ENCODE data around the gene SEC62.

Gene SEC62

DNA sequence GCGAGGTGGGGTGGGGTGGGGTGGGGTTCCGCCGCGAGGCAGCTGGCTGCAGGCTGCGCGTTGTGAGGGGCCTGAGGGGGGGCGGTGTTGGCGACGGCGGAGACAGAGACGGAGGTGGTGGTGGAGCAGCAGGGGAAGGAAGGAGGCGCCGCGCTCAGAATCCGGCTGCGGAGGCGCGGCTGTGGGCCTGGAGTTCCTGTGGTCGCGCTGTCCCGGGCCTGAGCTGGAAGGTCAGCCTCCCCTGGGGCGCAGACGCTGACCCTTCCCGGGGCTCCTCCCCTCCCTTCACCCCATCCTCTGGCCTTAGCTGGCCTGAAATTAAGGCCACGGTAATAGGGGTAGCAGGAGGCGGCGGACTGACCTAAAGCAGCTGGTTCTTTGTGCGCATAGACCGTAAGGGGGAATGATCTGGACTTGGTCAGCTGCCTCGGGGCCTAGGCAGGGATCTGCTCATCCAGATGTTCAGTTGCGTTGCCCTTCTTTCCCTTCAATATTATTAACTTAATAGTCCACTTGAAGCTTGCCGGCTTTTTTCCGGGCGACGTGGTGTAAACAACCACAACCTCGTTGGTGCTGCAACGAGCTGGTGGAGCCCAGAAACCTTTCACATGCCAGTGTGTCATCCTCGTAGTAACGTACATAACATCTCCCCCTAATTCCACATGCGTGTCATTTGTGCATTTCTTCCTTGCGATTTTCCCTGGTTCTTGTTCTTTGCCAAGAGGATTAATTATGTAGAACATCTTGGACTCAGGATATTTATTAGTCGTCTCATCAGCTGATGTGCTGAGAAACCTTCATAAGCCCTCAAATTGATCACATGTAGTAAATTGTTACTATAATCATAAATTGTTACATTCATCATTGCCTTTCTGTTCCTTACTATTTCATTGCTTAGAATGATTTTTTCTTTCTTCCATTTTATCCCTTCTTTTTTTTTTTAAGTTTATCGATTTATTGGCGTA, 626 bp downstream of the SEC62 start:
- peak; percentile 53 for DNase-seq (ENCODE audit: low spot score)

DNA sequence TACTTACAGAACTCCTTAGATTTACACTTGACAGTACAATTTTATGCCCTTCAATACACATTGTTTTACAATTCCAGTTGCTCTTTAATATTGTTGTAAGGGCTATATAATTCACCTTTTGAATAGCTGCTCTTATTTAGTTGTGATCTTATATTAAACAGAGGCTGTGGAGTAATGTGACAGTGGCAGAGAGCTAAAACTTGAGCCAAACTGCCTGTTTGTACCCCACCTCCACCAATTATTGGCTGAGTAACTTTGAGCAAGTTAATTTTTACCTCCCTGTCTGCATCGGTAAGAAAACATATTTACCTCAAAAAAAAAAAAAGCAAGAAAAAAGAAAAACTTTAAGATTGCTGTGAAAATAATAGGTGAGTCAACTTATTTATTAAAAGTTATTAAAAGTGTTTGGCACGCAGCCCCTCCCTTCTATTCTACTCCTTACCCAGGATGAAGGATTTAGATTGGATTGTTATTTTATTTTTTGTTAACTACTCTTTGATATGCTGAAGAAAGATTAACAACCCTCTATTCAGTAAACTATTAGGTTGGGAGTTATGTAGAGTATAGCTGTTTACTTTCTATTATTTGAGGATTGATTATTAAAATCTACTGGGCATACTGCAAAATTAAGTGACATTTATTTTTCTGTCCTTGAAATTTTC, 1.7 kb downstream of the SEC62 start:
- DNase-seq (ENCODE audit: low spot score), result no peak

DNA sequence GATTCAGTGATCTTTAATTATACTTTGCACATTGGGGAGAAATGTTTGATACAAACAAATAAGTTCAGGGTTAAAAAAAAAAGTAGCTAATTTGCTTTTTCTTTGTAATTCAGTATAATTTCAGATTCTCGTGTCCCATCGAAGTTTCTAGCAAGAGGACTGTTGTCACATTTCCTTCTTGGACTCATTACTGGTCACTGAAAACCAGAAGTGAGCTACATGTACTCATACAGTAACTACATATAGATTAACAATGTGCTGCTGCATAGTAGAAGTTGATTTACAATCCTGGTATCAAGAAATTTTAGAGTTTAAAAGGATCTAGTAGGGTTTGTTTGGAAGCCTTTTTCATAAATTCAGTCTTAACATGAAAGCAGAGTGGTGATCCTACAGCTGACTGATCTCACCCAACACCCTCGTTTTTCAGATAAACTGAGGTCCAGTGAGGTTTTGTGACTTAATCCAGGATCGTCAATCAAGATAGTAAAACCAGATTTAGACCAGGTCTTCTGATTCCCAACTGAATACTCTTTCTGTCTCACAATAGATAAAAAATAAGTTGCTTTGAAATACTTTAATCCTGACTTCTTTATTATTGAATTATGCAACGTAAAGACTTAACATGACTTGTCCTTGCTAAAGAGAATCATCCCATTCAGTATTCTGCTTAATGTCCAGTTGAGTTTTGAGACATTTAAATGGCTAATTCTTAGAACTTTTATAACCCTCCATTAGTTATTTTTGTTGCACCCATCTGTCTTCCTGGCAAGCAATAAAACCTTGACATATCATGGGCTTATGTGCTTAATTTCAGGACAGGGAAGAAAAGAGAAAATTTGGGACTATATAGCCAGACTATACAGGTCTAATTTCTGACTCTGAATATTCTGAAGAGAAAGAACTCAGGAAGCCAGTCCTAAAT, 2.8 kb downstream of the SEC62 start:
- DNase-seq (ENCODE audit: low spot score), result no peak

DNA sequence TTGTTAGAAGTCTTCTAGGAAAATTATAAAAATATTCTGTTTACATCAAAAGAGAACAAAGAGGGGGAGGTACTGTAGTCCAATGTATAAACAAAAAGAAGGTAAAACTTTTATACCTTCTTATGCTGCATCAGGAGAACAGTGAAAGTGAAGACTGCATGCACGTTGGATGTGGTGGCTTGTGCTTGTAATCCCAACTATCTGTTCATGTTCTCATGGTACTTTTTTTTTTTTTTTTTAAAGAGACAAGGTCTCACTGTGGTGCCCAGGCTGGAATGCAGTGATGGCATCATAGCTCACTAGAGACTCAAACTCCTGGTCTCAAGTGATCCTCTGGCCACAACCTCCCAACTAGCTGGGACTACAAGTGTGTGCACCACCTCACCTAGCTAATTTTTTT, 4.2 kb downstream of the SEC62 start:
- DNase-seq (ENCODE audit: low spot score), result no peak

DNA sequence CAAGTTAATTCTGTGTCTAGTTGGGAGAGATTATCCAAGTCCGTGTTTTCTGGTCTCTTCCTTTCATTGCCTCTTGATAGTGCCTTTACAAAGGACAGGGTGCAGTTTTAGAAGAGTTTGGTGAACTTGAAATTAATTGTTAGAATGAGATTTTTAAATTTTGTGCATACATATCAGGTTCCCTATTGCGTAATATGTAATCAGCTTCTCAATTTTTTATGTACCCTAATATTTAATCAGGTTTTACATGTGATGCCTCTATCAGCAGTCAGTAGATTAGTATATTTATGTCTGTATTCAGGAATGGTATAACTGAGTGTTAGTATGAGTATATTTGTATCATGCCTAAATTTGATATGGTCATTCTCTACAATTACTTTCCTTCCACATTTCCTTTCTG, 4.9 kb downstream of the SEC62 start:
- DNase-seq (ENCODE audit: low spot score), result no peak

DNA sequence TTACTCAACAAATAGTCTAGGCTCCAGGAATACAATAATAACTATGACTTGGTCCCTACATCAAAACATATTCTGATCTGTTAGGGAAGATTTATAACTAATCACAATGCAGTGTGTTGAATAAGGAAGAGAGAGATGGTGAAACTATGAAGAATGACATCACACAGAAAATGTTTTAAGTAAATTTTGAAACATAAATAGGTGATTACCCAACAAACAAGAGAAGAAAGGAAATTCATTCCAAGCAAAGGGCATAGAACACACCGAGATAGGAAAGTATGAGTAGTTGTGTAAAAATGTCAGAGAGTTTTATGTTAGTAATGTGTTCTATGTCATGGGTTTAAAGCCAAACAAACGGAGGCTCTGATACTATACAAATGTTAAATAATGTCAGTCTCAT, 13.4 kb downstream of the SEC62 start:
- no peak for DNase-seq (ENCODE audit: low spot score)

DNA sequence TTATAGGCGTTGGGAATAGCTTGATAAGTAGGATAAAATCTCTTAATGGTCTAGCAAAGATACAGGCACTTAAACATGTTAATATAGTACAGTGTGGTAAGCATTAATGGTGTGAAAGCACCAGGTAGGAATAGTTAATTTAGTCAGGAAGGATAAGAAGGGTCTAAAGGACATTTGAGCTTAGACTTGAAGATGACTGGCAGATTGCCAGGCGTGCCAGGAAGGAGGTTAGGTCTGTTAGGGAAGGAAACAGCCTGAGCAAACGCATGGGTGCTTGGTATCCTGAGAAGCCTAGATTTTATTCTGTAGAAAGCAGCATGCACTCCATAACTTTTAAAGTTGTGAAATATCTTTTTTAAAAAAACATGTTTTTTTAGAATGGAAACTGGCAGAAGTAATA, 17.7 kb downstream of the SEC62 start:
- DNase-seq (ENCODE audit: low spot score), result no peak

DNA sequence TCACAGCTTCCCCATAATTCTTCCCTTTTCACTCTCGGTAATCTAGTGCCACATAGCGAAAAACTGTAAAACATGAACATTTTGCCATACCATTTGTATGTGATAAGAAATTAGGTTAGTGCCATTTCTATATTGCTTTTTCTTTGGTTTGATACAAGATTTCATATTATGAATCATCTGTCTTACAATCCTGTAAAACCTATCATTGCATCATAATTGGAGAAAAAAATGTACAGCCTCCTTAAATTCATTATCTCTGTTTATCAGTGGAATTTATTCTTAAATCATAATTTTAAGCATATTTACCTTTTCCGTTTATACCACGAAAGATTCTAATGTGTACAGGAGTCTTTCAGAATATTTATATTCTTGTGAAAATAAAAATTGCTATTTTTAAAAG, 23.8 kb downstream of the SEC62 start:
- DNase-seq (ENCODE audit: low spot score), result no peak

DNA sequence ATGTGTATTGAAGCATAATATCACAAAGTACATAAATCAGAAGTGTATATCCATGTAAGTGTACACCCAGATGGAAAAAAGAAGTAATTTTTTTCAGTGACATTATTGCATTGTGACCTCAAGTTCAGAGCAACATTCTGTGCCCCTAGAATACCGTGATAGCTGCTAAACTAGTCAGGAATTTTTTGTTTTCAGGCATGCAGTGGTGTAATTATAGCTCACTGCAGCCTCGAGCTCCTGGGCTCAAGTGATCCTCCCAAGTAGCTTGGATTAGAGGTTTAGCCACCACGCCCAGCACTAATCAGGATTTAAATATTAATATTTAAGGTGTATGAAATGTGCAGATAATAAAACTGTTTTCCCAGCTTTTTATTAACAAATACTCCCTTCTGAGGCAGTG, 25.5 kb downstream of the SEC62 start:
- no peak for DNase-seq (ENCODE audit: low spot score)

DNA sequence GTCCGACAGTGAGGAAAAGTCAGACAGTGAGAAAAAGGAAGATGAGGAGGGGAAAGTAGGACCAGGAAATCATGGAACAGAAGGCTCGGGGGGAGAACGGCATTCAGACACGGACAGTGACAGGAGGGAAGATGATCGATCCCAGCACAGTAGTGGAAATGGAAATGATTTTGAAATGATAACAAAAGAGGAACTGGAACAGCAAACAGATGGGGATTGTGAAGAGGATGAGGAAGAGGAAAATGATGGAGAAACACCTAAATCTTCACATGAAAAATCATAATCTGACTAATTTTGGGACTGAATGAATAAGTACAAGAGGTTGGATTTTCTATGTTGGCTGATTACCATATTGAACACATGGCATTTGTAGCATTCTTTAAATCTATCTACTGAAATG, 26.2 kb downstream of the SEC62 start:
- no peak for DNase-seq (ENCODE audit: low spot score)

DNA sequence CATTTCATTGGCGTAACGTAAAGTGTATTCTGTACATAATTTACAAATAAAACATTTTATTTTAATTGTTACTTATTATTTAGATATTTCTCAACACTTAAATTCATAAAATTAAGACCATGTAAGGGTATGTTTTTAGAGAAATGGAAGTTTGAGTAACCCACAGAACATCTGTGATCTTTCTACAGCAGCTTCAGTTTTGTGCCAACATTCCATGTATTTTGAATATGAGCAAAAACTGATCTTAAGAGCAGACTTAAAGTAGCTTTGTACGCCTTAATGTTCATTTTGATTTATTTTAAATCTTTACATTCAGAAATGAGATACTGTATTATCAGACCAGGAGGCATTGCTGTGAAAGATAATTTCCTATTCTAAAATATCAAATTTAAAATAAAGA, 27.2 kb downstream of the SEC62 start:
- DNase-seq (ENCODE audit: low spot score), result no peak

DNA sequence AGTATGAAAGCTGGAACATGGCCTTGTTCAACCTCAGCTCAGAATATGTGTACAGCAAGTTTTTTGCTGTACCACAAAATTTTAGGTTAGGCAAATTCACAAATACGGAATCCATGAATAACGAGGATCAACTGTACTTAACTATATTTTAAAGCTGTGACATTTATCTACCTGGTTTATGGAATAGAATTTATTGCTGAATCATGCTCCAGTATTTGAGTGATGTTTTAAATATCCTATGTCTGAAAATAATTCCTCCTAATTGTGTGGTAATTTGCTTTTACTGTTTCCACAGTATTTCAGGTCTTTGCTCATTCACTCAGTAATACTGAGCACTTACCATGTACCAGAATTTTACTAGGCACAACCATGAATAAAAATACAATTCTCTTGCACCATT, 29.5 kb downstream of the SEC62 start:
- DNase-seq (ENCODE audit: low spot score), result no peak

DNA sequence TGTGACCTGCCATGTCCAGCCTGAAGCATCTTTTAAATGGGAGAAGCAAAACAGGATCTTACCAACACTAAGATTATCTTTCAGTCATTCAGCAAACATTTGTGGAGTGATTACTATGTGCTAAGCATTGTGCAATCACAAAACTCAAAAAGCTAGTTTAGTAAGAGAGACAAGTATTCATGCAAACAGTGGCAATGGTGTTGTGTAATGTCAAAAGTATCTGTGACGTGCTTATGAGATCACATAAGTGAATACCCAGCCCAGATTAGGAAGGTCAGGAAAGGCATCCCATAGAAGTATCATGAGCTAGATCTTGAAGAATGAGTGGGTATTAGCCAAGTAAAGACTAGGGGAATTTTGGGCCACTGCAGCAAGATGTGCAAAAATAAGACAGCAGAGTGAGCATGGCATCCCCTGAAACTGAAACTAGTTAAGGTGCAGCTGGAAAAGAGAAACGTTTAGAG, 32.1 kb downstream of the SEC62 start:
- DNase-seq (ENCODE audit: low spot score), result no peak

DNA sequence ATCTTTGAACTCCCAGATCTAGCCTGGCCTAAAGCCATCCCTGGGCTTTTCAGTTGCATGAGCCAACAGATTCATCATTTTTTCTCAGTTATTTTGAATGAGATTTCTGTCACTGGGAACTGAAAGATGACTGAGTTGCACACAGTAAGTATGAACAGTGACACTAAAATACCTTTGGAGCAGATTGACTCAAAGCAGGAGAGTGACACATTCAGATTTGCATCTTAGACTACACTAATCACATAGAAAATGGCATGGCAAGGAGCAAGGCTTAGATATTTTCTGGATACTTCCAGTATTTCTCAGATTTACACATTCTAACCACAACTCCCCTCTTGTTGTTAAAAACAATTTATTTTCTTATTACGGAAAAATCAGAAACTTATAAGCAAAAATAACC, 32.8 kb downstream of the SEC62 start:
- DNase-seq (ENCODE audit: low spot score), result no peak

DNA sequence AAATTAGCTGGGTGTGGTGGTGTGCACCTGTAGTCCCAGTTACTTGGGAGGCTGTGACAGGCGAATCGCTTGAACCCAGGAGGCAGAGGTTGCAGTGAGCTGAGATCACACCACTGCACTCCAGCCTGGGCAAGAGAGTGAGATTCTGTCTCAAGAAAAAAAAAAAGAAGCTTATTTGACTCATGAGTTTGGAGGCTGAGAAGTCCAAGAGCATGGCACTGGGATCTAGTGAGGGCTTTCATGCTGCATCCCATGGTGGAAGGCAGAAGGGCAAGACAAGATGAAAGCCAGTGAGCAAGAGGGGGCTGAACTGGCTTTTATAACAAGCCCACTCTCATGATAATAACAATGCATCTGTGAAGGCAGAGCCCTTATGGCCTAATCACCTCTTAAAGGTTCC, 33.4 kb downstream of the SEC62 start:
- DNase-seq (ENCODE audit: low spot score), result no peak

DNA sequence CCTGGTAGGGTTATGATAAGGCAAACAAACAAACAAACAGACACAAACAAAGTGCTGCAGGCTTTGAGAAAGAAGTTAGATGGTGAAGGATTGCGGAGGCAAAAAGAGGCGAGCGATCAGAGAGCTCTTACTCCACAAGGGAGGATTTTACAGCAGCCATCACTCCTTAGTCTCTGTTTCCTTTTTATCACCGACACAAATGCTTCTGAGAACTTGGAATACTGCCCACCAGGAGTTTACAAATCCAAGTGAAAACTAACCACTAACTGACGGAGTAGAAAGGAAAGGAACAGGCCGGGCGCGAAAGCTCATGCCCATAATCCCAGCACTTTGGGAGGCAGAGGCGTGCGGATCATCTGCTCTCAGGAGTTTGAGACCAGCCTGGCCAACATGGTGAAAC, 35.6 kb downstream of the SEC62 start:
- DNase-seq (ENCODE audit: low spot score), result no peak

DNA sequence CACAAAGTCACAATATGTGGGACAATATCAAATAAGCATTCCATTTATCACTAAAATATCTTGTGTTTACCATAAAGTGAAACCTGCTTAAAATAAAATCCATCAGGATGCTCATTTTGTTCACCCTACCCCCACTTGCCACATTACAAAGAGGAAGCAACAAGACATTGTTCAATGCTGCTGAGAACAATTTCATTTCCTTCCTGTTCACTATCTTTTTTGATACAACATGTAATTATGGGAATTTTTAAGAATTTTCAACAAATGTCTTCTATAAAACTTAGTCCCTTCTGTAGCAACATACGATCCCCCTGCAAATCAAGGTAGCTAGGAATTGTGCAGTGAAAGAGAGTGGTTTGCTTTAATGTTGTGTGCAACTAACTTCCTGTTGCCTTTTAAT, 36.3 kb downstream of the SEC62 start:
- no peak for DNase-seq (ENCODE audit: low spot score)

DNA sequence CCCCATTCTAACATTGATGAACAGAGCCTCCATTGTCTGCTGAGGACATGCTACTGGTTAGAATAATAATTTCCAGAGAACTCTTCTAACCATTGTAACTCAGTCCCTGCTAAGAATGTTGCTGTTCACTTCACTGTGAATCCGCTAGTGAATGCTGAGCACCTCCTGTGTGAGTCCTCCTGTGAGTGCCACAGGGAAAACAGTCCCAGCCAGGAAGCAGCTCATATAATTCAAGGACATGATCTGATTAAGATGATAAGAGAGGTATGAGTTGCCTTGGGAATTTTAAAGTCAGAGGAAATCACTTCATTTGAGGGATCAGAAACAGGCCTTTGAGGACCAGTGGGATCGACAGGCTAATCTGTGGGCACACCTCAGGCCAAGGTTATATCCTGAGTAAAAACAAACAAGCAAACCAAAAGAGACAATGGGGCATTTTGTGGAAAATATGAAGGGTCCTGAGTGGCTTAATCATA, 37.3 kb downstream of the SEC62 start:
- DNase-seq (ENCODE audit: low spot score), result peak; percentile 27

DNA sequence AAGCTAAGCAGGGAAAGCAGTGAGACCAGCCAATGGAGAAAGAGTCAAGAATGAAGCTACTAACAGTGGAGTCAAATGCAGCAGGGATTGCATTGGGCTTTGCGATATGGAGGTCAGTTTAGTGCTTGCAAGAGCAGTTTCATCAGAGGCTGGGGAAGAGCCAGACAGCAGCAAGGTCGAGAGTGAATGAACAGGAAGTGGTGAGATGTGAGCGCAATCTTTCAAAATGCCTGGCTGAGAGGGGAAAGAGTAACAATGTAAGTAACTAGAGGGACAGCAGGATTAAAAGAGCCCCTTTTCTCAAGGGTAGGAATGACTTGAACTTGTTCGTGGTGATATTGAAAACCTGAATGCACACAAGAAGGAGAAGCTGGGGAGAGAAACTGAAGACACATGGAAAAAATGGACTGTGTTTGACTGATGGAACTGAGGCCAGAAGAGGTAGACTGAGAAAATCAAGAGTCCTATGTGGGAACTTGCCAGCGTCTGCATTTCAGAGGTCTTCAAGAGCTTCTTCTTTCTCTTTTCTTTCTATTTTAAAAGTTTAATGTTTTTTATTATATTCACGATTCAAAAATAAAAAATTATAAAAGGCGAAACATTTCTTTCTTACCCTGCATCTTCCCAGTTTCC, 40.5 kb downstream of the SEC62 start:
- DNase-seq (ENCODE audit: low spot score), result no peak

DNA sequence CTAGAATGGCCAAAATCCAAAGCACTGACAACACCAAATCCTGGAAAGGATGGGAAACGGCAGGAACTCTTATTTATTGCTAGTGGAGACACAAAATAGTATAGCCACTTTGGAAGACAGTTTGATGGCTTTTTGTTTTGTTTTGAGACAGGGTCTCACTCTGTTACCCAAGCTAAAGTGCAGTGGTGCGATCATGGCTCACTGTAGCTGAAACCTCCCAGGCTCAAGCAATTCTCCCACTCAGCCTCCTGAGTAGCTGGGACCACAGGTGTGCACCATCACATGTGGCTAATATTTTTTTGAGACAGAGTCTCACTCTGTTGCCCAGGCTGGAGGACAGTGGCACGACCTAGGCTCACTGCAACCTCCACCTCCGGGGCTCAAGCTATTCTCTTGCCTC, 43.9 kb downstream of the SEC62 start:
- no peak for DNase-seq (ENCODE audit: low spot score)

DNA sequence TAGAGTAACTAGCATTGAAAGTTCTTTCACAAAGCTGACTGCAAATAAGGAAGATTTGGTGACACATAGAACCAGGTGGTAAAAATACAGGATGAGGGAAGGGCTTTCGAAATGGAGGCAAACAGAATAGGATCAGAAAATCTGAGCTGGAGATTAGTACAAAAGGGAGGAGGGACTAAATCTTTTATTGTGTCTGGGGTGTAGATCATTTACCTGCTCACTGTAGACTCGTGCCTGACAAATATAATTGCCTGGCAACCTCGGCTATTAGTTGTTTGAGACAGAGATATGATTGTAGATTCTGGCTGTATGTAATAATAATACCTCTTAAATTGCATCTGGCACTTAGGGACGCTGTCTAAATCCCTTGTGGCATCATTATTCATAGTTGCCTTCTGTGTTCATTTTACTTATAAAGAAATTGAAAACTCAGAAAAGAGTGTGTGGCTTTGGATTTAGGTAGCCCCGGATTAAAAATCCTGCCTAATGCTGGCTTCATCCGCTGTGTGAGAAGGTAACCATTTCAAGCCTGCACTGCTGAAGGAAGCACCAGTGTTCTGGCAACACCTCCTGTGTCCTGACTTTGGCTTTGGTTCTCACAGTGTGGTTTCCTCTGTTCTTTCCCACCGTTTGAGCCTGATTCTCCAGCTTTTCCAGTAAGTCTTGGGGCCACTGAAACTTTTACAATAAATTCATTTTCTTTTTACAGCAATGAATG, 46.2 kb downstream of the SEC62 start:
- DNase-seq (ENCODE audit: low spot score), result no peak

Measured in globus pallidus (tissue), 1 donor.